ENCODE measurements around the gene GABRA4.

GABRA4 gene

DNA sequence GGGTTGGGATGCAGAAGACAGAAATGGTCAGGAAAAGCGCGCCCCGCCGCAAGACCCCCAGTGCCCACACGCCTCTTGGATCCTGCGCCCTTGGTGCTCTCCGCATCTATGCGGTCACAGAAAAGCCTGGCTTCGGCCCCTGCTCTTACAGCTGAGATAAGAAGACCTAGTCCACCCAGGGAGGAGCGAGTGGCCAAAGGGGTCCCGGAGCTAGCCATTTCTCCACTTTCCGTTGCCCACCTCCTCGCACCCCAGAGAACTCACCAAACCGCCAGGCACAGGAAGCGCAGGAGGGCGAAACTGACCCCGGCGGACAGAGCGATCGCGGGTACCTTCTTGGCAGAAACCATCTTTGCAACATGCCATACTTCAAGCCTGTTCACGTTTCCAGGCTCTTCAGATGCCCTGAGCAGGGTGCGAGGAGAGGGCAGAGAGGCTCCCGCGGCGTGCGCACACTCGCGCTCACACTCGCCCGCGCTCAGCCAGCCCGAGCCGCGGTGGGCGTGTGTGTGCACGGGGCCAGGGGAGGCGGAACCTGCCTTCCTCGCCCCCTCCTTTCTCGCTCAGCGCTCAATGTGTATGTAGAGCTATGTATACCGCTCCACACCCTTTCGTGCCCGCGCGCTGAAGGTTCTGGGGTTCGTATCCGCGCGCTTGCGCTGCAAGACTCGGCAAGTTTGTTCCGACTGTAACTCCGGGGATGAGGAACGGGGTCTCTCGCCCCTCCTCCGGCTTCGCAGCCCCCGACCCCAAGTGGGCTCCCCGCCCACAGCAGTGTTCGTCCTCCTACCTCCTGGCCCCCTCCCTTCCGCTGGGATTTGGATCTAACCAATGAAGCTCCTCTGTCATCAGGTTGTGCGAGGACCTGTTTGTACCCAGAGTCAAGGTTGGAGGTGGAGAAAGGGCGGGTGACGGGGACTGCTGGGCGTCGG, at the start of gene GABRA4:
Gene GABRA4, minus strand, starts transcription at position 507 of the 932 bp plus-strand sequence. Its CDS starts 157 bp downstream, at position 350.
- DNase-seq: no peak

DNA sequence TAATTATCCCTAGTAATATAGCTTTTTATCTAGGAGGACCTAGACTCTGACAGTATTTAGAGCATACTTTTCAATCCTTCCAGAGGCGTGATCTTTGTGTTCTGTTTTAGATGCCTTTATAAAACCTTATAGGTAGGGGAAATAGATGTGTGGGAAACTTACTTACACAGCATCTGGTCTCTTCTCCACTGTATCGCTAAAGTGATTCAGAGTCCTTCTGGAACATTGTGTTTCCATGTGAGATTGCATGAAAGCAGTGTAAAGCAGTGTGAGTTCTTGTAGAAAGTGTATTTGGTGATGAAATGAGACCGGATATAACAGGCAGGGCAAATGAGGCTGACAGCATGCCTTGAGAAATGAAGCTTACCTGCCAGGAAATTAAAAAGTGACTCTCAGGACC, 47.4 kb upstream of the GABRA4 start:
- DNase-seq: no peak

- DNase-seq: no peak
Observed at GRCh38 chr4:47038263-47038662, 44.9 kb upstream of the GABRA4 start.

DNA sequence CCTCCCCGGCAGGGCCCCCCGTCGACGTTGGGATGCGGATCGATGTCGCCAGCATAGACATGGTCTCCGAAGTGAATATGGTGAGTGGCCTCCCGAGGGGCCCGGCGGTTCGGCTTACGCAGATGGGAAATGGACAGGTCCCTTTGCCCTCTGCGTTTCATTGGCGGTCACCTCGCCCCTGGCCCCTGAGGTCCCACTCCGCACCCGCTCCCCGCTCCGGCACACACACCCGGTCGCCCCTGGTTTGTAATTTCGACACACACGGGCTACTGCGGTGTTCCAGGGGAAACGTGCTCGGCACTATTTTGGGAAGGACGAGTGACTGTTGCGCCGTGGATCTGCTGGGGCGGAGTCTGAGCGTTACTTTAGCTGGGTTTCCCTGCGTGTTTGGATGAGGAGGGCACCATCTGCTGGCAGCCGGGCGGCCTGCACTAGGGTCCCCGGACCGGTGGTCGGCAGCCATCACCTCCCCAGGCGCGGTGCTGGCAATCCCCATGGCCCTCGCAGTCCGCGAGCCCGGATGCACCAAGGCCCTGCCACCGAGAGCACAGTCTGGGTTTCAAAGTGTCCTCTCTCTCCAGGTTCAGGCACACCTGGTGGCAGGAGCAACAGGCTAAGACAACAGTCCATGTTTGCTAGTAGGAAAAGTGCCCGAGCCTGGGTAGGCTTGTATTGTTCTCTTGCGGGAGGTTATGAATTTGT, 39.2 kb upstream of the GABRA4 start:
- no peak for DNase-seq

DNA sequence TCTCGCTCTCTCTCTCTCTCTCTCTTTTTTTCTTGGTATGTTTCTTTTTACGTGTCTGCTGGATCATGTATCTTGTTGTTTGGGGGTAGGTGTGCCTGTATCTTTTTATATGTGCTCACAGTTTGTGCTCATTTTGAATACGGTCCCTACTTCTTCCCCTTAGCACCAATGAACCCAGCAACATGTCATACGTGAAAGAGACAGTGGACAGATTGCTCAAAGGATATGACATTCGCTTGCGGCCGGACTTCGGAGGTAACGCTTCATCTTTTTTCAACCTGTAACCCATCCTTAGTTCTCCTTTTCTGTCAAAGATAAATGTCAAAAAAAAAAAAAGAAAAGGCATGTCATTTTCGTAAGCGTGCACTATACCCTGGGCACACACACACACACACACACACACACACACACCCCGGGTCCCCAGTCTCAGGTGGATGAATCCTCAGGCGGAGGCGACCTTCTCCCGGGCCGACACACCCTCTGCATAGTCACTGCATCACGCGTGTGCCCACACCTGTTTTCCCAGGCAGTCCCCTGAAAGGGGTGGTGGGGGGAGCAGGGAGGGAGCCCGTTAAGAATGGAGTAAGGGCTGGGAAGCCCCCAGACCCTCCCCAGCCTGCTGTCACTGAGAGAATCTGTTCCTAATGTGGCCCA, 38.5 kb upstream of the GABRA4 start:
- DNase-seq: no peak

DNA sequence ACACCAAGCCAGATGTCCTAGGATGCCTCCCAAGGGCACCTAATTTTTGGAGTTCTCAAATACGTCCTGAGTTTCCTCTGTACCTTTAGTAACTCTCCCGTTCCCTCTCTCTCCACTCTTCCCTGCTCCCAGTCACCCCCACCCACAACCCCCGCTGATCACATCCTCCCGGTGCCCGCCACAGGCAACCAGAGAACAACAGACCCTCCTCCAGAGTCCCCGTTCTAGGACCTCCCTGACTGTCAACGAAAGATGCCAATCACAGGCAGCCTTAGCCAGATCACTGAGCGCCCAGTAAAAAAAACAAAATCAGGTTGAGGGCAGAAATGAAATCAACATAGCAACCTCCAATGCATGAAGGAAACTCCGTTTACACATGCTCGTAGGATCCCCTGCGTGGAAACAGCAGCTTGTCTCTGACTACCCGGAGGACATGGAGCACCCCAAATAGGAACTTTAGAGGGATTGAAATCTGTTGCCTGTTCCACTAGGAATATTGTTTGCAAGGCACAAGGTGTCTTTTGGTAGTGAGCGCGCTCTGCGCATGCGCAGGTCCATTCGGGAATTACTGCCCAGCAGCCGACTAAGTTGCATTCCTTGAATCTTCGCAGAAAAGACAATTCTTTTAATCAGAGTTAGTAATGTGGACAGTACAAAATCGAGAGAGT, 37.8 kb upstream of the GABRA4 start, which contains the start of gene GABRB1:
Gene GABRB1, plus strand, starts transcription at position 557 of the 668 bp plus-strand sequence.
- no peak for DNase-seq

DNA sequence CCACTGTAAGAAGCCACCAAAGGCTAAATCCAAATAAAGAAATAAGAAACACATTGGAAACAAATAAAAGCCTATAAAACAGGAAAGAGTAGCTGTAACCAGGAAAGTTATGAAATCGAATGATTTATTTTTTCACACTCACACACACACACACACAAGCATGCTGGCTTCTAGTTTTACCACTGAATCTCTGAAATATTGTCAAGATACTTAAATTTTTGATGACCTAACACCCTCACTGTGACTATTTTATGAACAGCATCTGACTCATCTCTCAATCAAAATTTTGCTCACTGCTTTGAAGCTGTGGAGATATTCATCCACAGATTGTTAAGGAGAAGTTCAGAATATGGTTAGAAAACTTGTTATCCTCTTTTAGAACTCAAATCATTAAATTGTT, 24.1 kb upstream of the GABRA4 start:
- DNase-seq: no peak

- no peak for DNase-seq
Observed at GRCh38 chr4:47017081-47017480, 23.7 kb upstream of the GABRA4 start.

DNA sequence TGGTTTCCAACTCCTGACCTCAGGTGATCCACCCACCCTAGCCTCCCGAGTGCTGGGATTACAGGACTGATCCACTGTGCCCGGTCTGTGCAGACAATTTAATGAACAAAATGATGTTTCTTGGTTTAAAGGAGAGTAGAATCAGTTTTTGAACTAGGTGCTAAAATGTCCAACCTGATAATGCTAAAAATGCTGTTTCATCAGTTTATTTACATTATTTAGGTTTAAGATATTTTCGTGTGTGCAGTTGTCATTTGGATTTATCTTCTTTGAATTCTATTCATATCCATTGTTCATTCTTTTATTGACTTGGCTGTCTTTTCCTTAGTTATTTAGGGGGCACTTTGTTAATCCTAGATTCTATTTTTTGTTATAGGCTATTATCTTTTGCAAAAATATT, 20.0 kb upstream of the GABRA4 start:
- no peak for DNase-seq

DNA sequence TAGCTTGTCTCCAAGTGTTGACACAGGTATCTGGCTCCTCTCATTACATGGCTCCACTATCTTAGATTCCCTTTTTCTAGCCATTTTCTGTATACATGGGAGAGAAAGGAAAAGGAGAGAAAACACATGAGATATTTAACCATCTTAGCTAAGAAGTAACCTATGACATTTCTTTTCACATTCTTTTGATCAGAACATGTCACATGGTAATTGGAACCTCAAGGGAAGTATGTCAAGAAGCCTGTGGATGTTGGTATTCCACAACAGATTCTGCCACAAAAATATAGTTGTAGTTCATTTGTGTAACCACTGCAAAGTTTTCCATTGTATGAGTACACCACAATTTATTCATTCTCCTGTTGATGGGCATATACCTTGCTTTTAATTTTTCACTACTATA, 19.3 kb upstream of the GABRA4 start:
- DNase-seq: no peak

DNA sequence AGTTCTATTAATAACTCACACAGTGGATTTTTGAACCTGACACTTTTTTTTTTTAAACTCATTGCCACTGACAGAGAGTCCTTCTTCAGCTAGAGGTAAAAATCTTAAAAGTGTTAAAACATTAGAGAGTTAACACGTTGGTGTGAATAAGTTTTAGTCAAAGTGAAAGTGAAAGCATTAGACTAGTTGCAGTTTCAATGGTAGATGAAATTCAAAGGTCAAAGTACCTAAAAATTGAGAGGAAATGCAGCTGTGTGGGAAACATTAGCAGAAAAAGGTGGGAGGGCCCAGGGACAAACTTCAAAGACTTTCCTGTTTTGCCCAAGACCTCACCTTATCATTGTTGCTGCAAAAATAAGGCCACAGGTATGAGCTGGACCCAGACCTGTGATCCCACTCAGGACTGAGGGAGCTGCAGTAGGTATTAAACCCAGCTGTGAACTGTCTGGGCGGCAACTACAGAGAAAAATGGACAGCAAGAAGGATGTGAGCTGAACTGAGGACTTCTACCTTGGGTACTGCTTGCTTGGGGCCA, 17.6 kb upstream of the GABRA4 start:
- DNase-seq: no peak

DNA sequence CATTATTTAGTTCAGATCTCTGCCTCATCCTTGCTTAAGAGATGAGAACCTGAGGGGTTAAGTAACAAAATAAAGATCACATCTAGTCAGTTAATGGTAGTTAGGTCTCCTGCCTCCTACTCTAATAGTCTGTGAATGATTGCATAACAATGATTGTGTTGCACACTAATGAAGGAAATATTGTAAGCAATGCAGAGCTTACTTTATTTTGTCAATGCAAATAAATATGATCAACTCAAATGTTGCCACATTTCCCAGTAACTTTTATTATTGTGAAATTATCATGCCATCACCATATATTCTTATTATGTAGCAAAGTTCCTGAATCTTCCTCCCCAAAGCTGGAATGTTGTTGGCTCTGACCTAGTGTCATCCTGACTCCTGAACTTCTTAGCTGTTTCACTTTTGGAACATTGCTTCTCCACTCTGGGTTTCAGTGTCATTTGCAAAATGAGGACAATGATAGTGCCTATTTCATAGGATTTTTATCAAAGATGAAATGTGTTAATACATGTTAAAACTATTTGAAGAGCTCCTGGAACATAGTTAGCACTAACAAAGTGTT, 17.0 kb upstream of the GABRA4 start:
- DNase-seq: no peak

- DNase-seq: no peak
Observed at GRCh38 chr4:47002580-47002979, 9.2 kb upstream of the GABRA4 start.

- no peak for DNase-seq
Observed at GRCh38 chr4:47000406-47000805, 7.0 kb upstream of the GABRA4 start.

DNA sequence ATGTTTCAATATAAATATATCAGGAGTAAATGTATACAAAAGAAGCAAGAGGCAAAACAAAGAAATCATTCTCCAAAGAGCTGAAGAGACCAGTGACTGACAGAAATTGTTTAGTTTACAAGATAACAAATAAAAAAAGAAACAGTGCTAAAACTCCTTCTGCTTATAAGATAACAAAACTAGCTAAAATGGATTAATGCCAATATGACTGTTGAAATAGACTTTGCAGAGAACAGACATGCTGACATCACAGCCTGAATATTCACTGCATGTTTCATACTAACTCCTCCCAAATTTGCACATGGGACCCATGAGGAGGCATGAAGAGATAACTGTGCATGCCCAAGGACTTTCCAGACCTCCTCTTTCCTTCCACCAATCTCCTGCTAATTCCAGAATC, 6.2 kb upstream of the GABRA4 start:
- no peak for DNase-seq

DNA sequence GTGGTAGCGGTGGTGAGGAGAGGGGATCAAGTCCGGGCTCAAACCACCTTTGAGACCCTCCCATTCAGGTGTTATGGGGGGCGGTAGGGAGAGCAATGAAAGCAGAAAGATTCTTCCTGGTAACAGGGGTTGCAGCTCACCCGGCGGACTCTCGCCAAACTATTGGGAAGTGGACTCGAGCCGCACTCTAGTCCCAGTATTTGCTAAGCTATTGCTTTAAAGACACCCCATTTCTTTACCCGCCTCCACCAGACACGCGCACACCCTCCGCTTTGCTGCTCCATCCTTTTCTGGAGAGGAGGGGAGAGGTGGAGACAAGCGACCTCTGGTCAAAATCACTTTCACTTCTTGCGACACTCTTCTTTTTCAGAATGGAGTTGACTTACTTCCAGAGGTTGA, 625 bp upstream of the GABRA4 start:
- no peak for DNase-seq

GRCh38 chr4:46992338-46992737, 1.0 kb downstream of the GABRA4 start:
- no peak for DNase-seq

DNA sequence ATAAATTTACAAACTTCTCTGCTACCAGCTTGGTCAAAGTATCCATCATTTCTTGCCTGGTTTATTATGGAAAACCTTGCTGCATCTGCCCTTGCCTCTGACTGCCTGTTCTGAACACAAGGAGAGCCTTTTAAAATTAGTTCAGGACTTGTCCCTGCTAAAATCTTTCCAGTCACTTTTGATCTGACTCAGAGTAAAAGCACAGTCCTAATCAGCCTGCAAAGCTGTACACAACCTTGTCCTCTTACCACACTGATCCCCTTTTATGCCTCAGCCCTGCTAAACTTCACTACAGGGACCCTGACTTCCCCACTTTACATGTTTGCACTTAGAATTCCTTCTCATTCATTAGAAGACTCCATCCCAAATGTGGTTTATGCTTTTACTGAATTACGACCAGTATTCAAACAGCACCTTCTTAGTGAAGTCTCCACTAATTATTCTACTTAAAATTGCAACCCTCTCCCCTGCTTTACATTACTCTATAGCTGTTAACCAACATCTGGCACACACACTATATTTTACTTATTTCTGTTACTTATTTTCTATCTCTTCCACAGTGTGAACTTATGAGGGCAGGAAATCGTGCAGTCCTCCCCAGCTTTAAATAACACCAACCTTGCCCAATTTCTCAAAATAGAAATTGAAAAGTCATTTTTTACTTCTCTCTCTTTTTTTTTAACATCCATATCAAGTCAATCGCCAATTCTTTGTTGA, 6.3 kb downstream of the GABRA4 start:
- DNase-seq: no peak

GRCh38 chr4:46984781-46985180, 8.6 kb downstream of the GABRA4 start:
- no peak for DNase-seq

DNA sequence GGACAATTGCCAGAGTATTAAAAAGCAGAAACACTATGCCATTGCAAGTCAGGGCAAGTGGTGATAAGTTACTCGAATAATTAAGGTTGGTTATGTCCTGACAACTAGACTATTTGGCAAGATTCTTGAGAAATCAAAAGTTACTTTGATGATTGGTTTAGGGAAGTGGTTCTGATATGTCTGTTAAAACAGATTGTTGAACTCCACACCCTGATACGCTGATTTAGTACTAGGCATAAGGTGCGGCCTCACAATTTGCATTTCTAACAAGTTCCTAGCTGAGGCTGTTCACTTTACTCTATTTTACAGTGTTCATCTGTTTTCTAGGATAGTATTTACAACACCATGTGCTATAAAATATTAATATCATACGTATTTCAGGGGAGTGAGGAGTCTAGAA, 12.5 kb downstream of the GABRA4 start:
- DNase-seq: no peak

DNA sequence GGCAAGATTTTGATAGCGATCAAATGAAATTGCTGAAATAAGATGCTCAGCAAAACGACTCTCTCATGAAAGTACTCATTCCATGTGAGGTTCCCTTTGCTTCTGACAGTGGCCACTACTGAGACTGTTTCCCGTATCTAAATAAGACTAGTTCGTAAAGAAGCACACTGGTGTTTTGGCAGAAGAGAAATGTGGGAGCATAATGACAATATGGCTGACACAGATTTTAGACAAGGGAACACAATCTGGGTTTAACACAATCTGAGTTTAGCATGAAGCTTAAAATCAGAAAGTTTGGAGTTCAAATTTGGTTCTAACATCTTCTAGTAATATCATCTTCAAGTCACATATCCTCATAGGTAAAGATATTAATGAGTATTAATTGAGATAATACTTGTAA, 13.7 kb downstream of the GABRA4 start:
- DNase-seq: no peak

DNA sequence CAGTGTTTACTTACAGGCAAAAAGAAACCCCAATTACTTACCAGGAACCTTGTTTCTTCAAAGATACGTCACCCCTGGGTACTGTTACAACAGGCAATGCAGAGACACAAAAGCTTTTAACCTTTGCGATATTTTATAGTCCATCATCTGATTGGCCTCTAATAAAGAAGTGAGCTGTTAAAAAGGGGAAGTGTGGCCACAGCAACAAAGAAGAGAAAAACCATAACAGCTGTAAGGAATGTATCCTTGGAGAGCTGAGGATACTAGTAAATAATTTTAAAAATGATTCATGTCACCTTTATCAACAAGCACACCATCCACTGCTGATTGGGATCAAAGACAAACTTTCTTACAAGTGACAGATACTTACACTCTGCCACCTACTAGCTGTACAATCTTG, 14.1 kb downstream of the GABRA4 start:
- no peak for DNase-seq

Data from KG1 (cell line).